HepG2 (cell line): ENCODE data around the gene RAB6A. TPM values are rescaled to one million over a fixed set of nuclear protein-coding genes. Genes with fewer than 3 reads are reported as not detected.

ENCODE experiments used
- BRF2 ChIP-seq: sonication (generic); formaldehyde crosslinking; IDR thresholded peaks from 2 replicates; pipeline ENCODE4 v1.8.1; 2022; ENCODE audit warnings: mild to moderate bottlenecking, missing genetic modification reagents
- CEBPG ChIP-seq: IDR thresholded peaks from 2 replicates; pipeline ENCODE4 v1.6.1; 2016
- GABPA ChIP-seq, 2 experiments: IDR thresholded peaks; 2 replicates each; pipeline ENCODE4 v1.6.1; 2011 to 2016; ENCODE audit warnings: low read depth in 2 of 2, low read length in 1 of 2, missing biosample characterization in 1 of 2, missing genetic modification characterization in 1 of 2
- HIC2 ChIP-seq: sonication (generic); formaldehyde crosslinking; IDR thresholded peaks from 2 replicates; pipeline ENCODE4 v1.9.0; 2022; ENCODE audit warnings: low read depth, missing genetic modification reagents
- KLF16 ChIP-seq, 2 experiments: sonication (generic) in 1 of 2; formaldehyde crosslinking in 1 of 2; IDR thresholded peaks; 2 replicates each; pipeline versions ENCODE4 v1.6.1 to v1.8.0; 2016 to 2023; ENCODE audit warnings: missing genetic modification reagents in 2 of 2, missing compliant biosample characterization in 1 of 2
- NFE2 ChIP-seq: sonication (generic); formaldehyde crosslinking; IDR thresholded peaks from 2 replicates; pipeline ENCODE4 v1.4.0; 2020; ENCODE audit warnings: missing genetic modification reagents
- SNAPC5 ChIP-seq: sonication (generic); formaldehyde crosslinking; IDR thresholded peaks from 2 replicates; pipeline ENCODE4 v1.8.1; 2023; ENCODE audit warnings: mild to moderate bottlenecking, missing genetic modification reagents, borderline replicate concordance
- SSRP1 ChIP-seq: IDR thresholded peaks from 2 replicates; pipeline ENCODE4 v1.6.1; 2016; ENCODE audit warnings: control low read depth
- TMF1 ChIP-seq: sonication (generic); formaldehyde crosslinking; IDR thresholded peaks from 2 replicates; pipeline ENCODE4 v1.8.1; 2022; ENCODE audit warnings: low read depth, missing genetic modification reagents
- YY1 ChIP-seq: IDR thresholded peaks from 2 replicates; pipeline ENCODE4 v1.6.1; 2011; ENCODE audit warnings: low read length, low read depth, moderate library complexity, mild to moderate bottlenecking; ENCODE audit not compliant: insufficient read depth, insufficient replicate concordance
- ZBTB25 ChIP-seq: IDR thresholded peaks from 2 replicates; pipeline ENCODE4 v1.6.1; 2018; ENCODE audit warnings: missing genetic modification reagents
- ZBTB37 ChIP-seq: sonication (generic); formaldehyde crosslinking; IDR thresholded peaks from 2 replicates; pipeline ENCODE4 v1.4.0; 2020; ENCODE audit warnings: mild to moderate bottlenecking, missing genetic modification reagents
- ZBTB7B ChIP-seq: sonication (generic); formaldehyde crosslinking; IDR thresholded peaks from 2 replicates; pipeline ENCODE4 v1.4.0; 2020; ENCODE audit warnings: missing genetic modification reagents
- ZNF276 ChIP-seq: sonication (generic); formaldehyde crosslinking; IDR thresholded peaks from 2 replicates; pipeline ENCODE4 v1.4.0; 2020; ENCODE audit warnings: mild to moderate bottlenecking, low read depth, missing genetic modification reagents
- ZNF292 ChIP-seq: sonication (generic); formaldehyde crosslinking; IDR thresholded peaks from 2 replicates; pipeline ENCODE4 v1.8.1; 2022; ENCODE audit warnings: mild to moderate bottlenecking, low read depth, missing genetic modification reagents, borderline replicate concordance
- ZNF414 ChIP-seq: sonication (generic); formaldehyde crosslinking; IDR thresholded peaks from 2 replicates; pipeline ENCODE4 v1.5.0; 2020; ENCODE audit warnings: missing genetic modification reagents
- ZNF546 ChIP-seq: sonication (generic); formaldehyde crosslinking; conservative IDR thresholded peaks from 2 replicates; pipeline ENCODE4 v1.8.1; 2023; ENCODE audit warnings: mild to moderate bottlenecking, missing genetic modification reagents
- ZNF800 ChIP-seq: sonication (generic); formaldehyde crosslinking; IDR thresholded peaks from 2 replicates; pipeline ENCODE4 v1.4.0; 2020; ENCODE audit warnings: missing genetic modification reagents
- polyA plus RNA-seq, 8 experiments: library from polyadenylated mRNA; depleted of rRNA in 3 of 8; stranded (reverse) in 7 of 8; unstranded in 1 of 8; fragments of >200 nt; fragmentation: Illumina TruSeq in 4 of 8; extraction: Trizol in 4 of 8; gene quantifications; 2 replicates each; pipeline versions ENCODE4 v1.2.1 to v1.2.3, GENCODE V29; 2011 to 2016; ENCODE audit warnings: low read depth in 4 of 8, missing spikeins in 1 of 8, mixed read lengths in 1 of 8; ENCODE audit not compliant: insufficient read depth in 1 of 8
- total RNA-seq, 5 experiments: library from RNA; depleted of rRNA; stranded (reverse); fragments of >200 nt; fragmentation: Illumina TruSeq; extraction: Trizol; gene quantifications; 2 replicates each; pipeline ENCODE4 v1.2.3, GENCODE V29; 2016; ENCODE audit warnings: low read depth in 1 of 5

RAB6A gene
- total and polyA plus RNA-seq, 2 of the 13 experiments (the other 11 are each of a cell fraction or from before 2014, with no cell fraction given) = 74.3 to 121 TPM

GRCh38 chr11:73652046-73652730, 108.7 kb downstream of the RAB6A start (continued):
- TF ChIP-seq NFE2 (CRISPR knock-in tag) (no peak), CEBPG (no peak), HIC2 (peak; percentile 64; the same call in 1 of the 2 replicates), BRF2 (CRISPR knock-in tag) (no peak), ZBTB25 (no peak), GABPA (IDR thresholded peaks at IDR 0.05; ENCODE audit: low read depth, low read length) (no peak), GABPA (CRISPR knock-in tag; IDR thresholded peaks at IDR 0.05; ENCODE audit: low read depth) (no peak), ZNF292 (CRISPR knock-in tag) (peak; percentile 77; the same call in 1 of the 2 replicates), ZNF276 (CRISPR knock-in tag) (no peak), SSRP1 (CRISPR knock-in tag) (no peak), ZNF546 (CRISPR knock-in tag) (no peak), ZNF800 (CRISPR knock-in tag) (no peak), TMF1 (no peak), KLF16 (CRISPR knock-in tag; IDR thresholded peaks at IDR 0.05) (peak in 1 of 2 experiments; percentile 49; a peak in 1 of 4 replicates), SNAPC5 (no peak), ZNF414 (CRISPR knock-in tag) (no peak), ZBTB37 (CRISPR knock-in tag) (no peak), ZBTB7B (CRISPR knock-in tag) (peak; percentile 92), YY1 (no peak)
